Mucosa of rectum (tissue), 2 donors: ENCODE measurements around the gene CAP1.

ENCODE experiments used
- H3K27ac ChIP-seq, 2 donors: one replicate each; pipeline ENCODE4 v1.7.0; 2013; ENCODE audit warnings: inconsistent platforms in 2 of 2, low read depth in 2 of 2, low read length in 2 of 2
- H3K27me3 ChIP-seq, 2 donors: one replicate each; pipeline ENCODE4 v1.7.0; 2013; ENCODE audit warnings: low read length in 2 of 2; ENCODE audit not compliant: control insufficient read depth in 2 of 2, insufficient read depth in 2 of 2
- H3K36me3 ChIP-seq, 2 donors: one replicate each; pipeline ENCODE4 v1.7.0; 2013; ENCODE audit warnings: low read length in 2 of 2; ENCODE audit not compliant: control insufficient read depth in 2 of 2, insufficient read depth in 2 of 2
- H3K4me1 ChIP-seq, 2 donors: one replicate each; pipeline ENCODE4 v1.7.0; 2013; ENCODE audit warnings: low read length in 2 of 2, mild to moderate bottlenecking in 1 of 2; ENCODE audit not compliant: control insufficient read depth in 2 of 2, insufficient read depth in 2 of 2
- H3K4me3 ChIP-seq, 2 donors: one replicate each; pipeline ENCODE4 v1.7.0; 2013; ENCODE audit warnings: low read length in 2 of 2
- H3K9ac ChIP-seq, 2 donors: one replicate each; pipeline ENCODE4 v1.7.0; 2013; ENCODE audit warnings: low read length in 2 of 2, low read depth in 1 of 2, mild to moderate bottlenecking in 1 of 2
- H3K9me3 ChIP-seq, 2 donors: one replicate each; pipeline ENCODE4 v1.7.0; 2013; ENCODE audit warnings: low read length in 2 of 2; ENCODE audit not compliant: control insufficient read depth in 2 of 2
- donor health status: healthy.
- donor health status: Normal muscosa, but diverticular disease.

The CAP1 gene

DNA sequence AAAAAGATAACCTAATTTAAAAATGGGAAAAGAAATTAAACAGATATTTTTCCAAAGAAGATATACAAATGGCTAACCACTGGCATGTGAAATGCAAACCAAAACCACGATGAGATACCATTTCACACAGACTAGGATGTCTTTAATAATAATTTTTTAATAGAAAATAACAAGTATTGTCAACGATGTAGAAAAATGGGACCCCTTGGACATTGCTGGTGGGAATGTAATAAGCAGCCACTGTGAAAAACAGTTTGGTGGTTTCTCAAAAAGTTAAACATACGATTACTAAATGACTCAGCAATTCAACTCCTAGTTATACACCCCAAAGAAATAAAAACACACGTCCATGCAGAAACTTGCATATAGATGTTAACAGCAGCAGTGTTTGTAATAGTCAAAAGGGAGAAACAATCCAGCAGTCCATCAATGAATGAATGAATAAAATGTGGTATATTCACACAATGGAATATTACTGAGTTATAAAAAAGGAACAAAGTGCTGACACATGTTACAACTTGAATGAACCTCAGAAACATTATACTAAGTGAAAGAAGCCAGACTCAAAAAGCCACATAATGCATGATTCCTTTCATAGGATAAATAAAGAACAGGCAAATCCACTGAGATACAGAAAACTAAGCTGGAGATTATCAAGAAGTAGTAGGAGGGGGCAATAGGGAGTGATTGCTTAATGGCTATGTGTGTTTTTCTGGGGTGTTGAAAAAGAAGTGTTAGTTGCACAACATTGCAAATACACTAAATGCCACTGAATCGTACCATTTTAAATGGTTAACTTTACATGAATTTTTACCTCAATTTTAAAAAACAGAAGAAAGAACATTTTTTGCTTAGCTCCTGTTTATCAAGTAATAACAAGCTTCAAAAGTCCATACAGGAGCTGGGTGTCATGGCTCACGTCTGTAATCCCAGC, 52.4 kb downstream of the CAP1 start:
- Histone ChIP-seq H3K9me3 (no peaks in the 10 kb centered on the region), H3K4me3 (no peak overlapping the region), H3K27me3 (no peaks in the 10 kb centered on the region), H3K36me3 (peaks cover 13 to 19% of the 10 kb centered on the region in 2 donors), H3K9ac (no peak overlapping the region), H3K27ac (no peak overlapping the region), H3K4me1 (peaks cover 4% of the 10 kb centered on the region in 2 donors)

- Histone ChIP-seq H3K9me3 (no peaks in the 10 kb centered on the region), H3K36me3 (peaks cover 12 to 15% of the 10 kb centered on the region in 2 donors), H3K27me3 (no peaks in the 10 kb centered on the region), H3K27ac (peak overlapping the region in 1 of 2 donors; percentile 13), H3K9ac (no peak overlapping the region), H3K4me1 (peaks cover 4% of the 10 kb centered on the region in 2 donors), H3K4me3 (no peak overlapping the region)
These were observed 54.1 kb downstream of the CAP1 start for GRCh38 chr1:40094466-40095110.

- Histone ChIP-seq H3K9me3 (no peaks in the 10 kb centered on the region), H3K36me3 (peaks cover 5 to 8% of the 10 kb centered on the region in 2 donors), H3K4me3 (no peak overlapping the region), H3K27ac (peak overlapping the region in 1 of 2 donors; percentile 13), H3K27me3 (peaks cover 0 to 2% of the 10 kb centered on the region in 2 donors), H3K9ac (no peak overlapping the region), H3K4me1 (peaks cover 4% of the 10 kb centered on the region in 2 donors)
These were observed 55.3 kb downstream of the CAP1 start for GRCh38 chr1:40095806-40096205.

DNA sequence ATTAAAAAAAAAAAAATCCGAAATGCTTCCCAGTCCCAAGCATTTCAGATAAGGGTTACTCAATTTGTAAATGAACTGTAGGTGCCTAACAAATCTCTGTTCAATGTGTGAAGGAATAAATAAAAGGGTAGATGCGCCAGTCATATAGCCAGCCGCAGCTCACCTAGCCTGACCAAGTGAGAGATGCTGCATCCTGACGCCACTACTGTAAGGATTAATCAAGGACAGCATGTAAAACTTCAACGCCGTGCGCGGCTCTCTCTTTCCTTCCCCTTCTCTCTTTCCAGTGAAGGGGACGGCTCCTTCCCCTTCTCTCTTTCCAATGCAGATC, 56.1 kb downstream of the CAP1 start:
- H3K4me3 ChIP-seq, result peak overlapping the region; percentile 87 to 92
- H3K4me1 ChIP-seq, result peaks cover 4% of the 10 kb centered on the region in 2 donors
- H3K9ac ChIP-seq, result peak overlapping the region; percentile 54 to 74
- H3K9me3 ChIP-seq, result no peaks in the 10 kb centered on the region
- H3K27ac ChIP-seq, result peak overlapping the region; percentile 50 to 62
- peaks cover 0 to 2% of the 10 kb centered on the region in 2 donors for H3K27me3 ChIP-seq
- H3K36me3 ChIP-seq, result peaks cover 0 to 3% of the 10 kb centered on the region in 2 donors

GRCh38 chr1:40096977-40097782, 56.7 kb downstream of the CAP1 start, which contains the start of gene PPT1:
Gene PPT1, minus strand, starts transcription at chr1:40097252. Its CDS starts 14 bp downstream, at chr1:40097238.
- Histone ChIP-seq H3K9me3 (no peaks in the 10 kb centered on the region), H3K36me3 (peaks cover 0 to under 1% of the 10 kb centered on the region in 2 donors), H3K9ac (peak within 1 kb of the TSS; percentile 54 to 74), H3K27ac (peak within 1 kb of the TSS; percentile 50 to 62), H3K27me3 (peaks cover 0 to 2% of the 10 kb centered on the region in 2 donors), H3K4me3 (peak within 1 kb of the TSS; percentile 87 to 92), H3K4me1 (peaks cover 4% of the 10 kb centered on the region in 2 donors)

GRCh38 chr1:40102038-40102437, 61.5 kb downstream of the CAP1 start:
- no peak overlapping the region for H3K4me3 ChIP-seq
- peaks cover 0 to 2% of the 10 kb centered on the region in 2 donors for H3K27me3 ChIP-seq
- H3K9ac ChIP-seq, result no peak overlapping the region
- H3K36me3 ChIP-seq, result no peaks in the 10 kb centered on the region
- H3K27ac ChIP-seq, result no peak overlapping the region
- peaks cover 4% of the 10 kb centered on the region in 2 donors for H3K4me1 ChIP-seq
- H3K9me3 ChIP-seq, result no peaks in the 10 kb centered on the region

- peaks cover 0 to 2% of the 10 kb centered on the region in 2 donors for H3K27me3 ChIP-seq
- H3K9ac ChIP-seq, result no peak overlapping the region
- H3K27ac ChIP-seq, result no peak overlapping the region
- no peak overlapping the region for H3K4me3 ChIP-seq
- H3K36me3 ChIP-seq, result no peaks in the 10 kb centered on the region
- H3K9me3 ChIP-seq, result no peaks in the 10 kb centered on the region
- H3K4me1 ChIP-seq, result no peaks in the 10 kb centered on the region
These were observed 62.4 kb downstream of the CAP1 start for GRCh38 chr1:40102896-40103295.

GRCh38 chr1:40105028-40105427, 64.5 kb downstream of the CAP1 start:
- no peak overlapping the region for H3K4me3 ChIP-seq
- H3K36me3 ChIP-seq, result no peaks in the 10 kb centered on the region
- no peaks in the 10 kb centered on the region for H3K9me3 ChIP-seq
- no peaks in the 10 kb centered on the region for H3K4me1 ChIP-seq
- no peak overlapping the region for H3K9ac ChIP-seq
- no peaks in the 10 kb centered on the region for H3K27me3 ChIP-seq
- no peak overlapping the region for H3K27ac ChIP-seq

DNA sequence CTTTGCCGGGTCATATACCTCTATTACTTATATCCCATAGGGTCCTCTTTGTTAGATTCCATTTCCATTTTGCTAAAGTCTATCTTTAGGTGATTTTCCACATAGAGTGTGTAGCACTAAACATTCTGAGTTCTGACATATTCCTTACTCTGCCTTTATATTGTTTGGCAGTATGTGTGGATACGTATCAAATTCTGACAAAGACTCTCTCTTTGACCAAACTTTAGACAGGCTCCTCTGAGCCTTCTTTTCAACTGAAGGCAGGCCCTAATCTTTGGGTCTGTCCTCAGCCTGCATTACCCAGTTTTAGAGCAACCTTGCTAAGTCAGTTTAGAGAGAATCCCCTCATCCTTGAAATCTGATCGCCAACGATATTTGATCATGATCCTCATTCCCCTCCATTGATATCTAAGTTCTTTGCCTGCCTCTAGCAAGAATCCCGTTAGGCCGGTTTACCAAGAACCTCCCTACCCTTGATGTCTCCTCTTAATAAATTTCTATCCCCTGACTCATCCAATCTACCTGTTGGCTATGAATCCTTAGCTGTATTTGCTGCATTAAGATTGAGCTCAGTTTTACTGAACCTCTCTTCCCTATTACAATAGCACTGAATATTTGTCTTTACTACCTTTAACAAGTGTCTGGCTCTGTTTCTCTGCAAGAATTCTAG, 66.9 kb downstream of the CAP1 start:
- no peak overlapping the region for H3K9ac ChIP-seq
- H3K4me1 ChIP-seq, result no peaks in the 10 kb centered on the region
- H3K36me3 ChIP-seq, result no peaks in the 10 kb centered on the region
- no peaks in the 10 kb centered on the region for H3K27me3 ChIP-seq
- no peaks in the 10 kb centered on the region for H3K9me3 ChIP-seq
- no peak overlapping the region for H3K4me3 ChIP-seq
- no peak overlapping the region for H3K27ac ChIP-seq
